GM19324 (cell line): ENCODE data around the gene XRCC6.
"Not testable (repeated sequence)": the region's sequence is repeated elsewhere in the genome, so short reads cannot be mapped to it uniquely, and the experiment has no call there.

Source experiments
- ATAC-seq: cut with Tn5 transposase; IDR thresholded peaks from one replicate; pipeline ENCODE4 v1.9.1; 2021; ENCODE audit warnings: mild to moderate bottlenecking, moderate library complexity; ENCODE audit not compliant: unreplicated experiment, low FRiP score

The XRCC6 gene

DNA sequence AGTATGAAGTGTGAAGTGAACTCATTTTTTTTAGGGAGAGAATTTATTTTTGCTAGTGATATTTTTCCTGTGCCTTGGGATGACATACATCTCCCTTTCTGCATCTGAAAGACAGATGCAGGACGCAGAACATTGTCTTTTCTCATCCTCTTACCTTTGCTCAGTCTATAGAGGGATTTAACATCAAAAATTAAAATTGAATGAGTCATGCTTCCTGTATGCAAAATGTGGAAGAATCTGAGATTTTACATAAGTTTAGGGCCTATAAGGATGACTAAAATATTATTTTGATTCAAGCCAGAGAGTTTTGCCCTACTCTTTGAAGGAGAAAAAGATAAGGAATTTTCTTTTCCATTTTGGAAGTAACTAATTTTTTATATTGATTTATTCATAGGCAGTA, 27.3 kb downstream of the XRCC6 start:
- no peak for ATAC-seq

DNA sequence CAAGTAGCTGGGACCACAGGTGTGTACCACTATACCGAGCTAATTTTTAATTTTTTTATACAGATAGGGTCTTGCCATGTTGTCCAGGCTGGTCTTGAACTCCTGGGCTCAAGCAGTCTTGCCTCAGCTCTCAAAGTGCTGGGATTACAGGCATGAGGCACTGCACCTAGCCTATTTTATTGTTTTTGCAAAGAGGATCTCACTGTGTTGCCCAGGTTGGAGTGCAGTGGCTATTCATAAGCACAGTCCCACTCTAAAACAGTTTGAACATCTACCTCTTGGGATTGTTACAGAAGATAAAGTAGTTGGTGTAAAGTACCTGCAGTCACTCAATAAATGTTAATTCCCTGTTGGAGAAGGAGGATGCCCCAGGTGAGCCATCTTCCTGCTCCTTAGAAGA, 29.1 kb downstream of the XRCC6 start:
- ATAC-seq: no peak

DNA sequence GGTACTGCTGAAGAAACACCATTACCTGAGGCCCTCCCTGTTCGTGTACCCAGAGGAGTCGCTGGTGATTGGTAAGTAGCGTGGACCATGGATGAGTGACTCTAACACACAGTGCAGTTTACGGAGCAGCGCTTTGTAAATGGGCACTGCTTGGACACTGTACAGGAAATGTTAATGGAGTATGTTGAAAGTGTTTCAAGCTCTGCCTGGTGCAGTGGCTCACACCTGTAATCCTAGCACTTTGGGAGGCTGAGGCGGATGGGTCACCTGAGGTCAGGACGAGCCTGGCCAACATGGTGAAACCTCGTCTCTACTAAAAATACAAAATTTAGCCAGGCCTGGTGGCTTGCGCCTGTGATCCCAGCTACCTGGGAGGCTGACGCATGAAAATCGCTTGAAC, 29.7 kb downstream of the XRCC6 start:
- ATAC-seq: no peak

DNA sequence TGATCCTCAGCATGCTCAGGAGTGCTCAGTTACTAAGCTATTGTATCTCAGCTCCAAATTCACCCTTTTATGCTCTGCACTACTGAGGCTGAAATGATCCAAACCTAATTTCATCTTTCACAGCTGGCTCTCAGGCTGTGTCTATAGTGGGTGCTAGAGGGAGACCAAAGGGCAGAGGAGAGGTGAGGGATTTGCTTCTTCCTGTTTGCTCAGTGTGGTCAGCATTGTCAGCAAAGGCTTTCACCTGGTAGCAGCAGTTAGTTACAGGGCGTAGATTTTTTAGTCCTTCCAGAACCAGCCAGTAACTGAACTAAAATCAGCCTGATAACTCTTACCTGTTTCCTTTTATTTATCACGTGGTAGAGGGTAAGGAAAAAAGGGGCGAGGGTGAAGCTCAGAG, 33.2 kb downstream of the XRCC6 start:
- no peak for ATAC-seq

DNA sequence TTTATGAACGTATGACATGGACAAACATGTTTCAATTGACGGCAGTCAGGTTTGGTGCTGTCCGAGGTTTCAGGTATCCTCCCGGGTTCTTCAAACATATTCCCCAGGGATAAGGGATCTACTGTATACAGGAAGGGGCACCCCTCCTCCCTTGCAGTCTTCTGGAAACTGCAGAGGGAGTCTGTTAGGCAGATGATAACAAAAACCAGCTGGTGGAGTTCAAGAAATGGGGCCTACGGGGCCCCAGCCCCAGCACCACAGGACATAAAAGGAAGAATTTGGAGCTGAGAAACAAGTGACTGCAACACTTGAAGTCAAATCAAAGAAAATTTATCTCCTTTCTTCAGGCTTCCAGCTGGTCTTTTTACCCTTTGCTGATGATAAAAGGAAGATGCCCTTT, 35.5 kb downstream of the XRCC6 start:
- ATAC-seq: no peak

DNA sequence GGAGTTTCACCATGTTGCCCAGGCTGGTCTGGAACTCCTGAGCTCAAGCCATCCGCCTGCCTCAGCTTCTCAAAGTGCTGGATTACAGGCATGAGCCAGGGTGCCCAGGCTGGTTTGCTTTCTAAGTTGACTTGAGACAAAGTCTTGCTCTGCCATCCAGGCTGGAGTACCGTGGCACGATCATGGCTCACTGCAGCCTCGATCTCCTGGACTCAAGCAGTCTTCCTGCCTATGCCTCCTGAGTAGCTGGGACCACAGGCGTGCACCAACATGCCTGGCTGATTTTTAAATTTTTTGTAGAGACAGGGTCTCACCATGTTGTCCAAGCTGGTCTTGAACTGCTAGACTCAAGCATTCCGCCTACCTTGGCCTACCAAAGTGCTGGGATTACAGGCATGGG, 36.6 kb downstream of the XRCC6 start:
- ATAC-seq: no peak

DNA sequence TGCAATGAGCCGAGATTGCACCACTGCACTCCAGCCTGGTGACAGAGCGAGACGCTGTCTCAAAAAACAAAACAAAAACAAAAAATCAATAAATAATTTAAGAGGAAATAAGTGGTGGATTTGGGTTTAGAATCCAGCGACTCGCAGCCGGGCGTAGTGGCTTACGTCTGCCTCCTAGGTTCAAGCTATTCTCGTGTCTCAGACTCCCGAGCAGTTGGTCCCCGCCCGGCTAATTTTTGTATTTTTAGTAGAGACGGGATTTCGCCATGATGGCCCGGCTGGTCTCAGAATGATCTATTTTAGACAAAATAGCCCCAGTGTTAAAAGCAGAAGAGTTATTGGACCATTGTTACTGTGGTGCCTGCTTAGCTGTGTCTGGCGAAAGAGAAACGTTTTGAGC, 37.8 kb downstream of the XRCC6 start:
- ATAC-seq: no peak

DNA sequence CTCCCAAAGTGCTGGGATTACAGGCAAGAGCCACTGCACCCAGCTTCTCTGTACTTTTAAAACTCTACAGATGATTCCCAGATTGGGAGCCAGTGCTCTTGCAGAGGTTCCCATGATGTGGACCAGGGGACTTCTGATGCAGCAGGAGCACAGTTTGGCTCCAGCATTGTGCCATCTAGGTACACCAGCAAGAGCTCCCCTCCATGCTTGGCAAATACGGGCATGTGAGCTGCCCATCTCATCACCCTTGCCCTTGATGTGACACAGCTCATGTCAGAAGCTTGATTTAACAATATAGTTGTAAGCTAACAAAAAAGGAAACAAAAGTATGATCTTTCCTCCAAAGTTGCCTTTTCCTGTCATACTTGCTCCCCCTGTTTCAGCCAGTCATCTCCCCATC, 38.8 kb downstream of the XRCC6 start:
- no peak for ATAC-seq

DNA sequence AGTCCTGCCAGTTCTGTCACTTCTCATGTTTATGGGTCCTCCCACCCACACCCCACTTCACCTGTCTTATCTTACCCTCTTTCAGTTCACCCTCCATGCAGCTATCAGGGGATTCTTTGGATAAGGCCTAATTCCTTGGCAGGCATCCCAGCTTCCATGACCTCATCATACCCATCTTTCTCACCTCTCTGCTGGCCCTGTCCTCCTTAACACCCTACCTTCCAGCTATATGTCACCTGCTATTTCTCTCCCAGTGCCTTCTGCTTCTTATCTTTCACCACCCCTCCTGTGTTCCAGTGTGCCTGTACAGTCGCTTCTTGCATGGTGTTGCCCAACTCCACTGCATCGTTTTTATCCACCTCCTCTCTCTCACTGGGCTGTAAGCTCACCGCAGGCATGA, 39.3 kb downstream of the XRCC6 start:
- no peak for ATAC-seq

DNA sequence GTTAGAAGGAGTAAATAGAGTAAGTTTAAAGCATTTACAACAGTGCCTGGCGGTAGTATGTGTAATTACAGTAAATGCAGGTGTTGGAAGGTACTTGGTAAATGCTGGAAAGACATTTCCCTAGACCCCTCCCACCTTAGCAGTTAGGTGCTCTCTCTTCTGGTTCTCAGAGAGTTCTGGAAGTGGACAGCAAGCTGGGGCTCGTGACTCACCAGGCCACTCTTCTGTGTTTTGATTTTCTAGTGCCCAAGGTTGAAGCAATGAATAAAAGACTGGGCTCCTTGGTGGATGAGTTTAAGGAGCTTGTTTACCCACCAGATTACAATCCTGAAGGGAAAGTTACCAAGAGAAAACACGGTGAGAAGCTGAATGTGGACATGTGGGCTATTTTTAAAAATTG, 40.0 kb downstream of the XRCC6 start:
- ATAC-seq: no peak

DNA sequence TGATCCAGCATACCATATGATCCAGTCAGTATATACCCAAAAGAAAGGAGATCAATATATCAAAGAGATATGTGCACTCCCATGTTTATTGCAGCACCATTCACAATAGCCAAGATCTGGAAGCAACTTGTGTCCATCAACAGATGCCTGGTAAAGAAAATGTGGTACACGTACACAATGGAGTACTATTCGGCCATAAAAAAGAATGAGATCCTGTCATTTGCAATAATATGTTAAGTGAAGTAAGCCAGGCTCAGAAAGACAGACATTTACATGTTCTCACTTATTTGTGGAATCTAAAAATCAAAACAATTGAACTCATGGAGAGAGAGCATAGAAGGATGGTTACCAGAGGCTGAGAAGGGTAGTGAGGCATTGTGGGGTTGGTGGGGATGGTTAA, 40.6 kb downstream of the XRCC6 start:
- ATAC-seq: no peak

DNA sequence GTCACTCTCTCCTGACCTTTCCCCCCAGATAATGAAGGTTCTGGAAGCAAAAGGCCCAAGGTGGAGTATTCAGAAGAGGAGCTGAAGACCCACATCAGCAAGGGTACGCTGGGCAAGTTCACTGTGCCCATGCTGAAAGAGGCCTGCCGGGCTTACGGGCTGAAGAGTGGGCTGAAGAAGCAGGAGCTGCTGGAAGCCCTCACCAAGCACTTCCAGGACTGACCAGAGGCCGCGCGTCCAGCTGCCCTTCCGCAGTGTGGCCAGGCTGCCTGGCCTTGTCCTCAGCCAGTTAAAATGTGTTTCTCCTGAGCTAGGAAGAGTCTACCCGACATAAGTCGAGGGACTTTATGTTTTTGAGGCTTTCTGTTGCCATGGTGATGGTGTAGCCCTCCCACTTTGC, 42.5 kb downstream of the XRCC6 start:
- ATAC-seq: not testable (repeated sequence)

DNA sequence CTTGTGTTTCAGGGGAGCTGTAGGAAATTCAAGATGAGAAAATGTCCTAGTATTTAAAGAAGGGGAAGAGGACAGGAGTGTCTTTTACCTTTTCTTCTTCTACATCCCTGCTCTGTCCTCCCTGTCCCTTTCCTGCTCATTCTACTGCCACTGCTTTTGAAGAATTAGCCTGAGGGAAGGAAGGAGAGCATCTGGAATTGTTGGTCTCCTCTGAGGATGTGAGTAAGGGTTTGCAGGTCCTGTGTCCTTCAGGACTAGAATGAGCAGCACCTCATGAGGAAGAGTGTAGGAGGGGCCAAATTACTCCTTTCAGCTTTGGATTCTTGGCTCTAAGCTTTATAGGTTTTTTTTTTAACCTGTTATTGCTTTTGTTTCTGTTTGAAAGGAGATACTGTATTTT, 43.4 kb downstream of the XRCC6 start:
- ATAC-seq: no peak

DNA sequence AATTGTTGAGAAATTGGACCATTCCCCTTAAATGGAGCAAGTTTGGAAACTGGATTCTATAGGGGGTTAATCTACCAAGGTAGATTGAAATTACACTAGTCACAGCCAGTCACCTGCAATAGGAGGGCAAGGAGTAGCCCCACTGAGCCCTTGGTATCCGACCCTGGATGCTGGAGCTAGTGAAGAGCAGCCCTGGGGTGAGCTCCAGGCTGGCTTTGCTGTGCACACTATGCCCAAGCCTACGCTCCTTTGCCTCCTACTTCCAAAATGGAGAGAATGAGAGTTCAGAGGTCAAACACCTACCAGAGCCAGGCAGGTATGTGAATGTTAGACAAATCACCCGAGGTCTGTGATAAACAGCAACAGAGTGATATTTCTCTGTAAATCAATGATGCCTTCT, 43.9 kb downstream of the XRCC6 start:
- no peak for ATAC-seq

DNA sequence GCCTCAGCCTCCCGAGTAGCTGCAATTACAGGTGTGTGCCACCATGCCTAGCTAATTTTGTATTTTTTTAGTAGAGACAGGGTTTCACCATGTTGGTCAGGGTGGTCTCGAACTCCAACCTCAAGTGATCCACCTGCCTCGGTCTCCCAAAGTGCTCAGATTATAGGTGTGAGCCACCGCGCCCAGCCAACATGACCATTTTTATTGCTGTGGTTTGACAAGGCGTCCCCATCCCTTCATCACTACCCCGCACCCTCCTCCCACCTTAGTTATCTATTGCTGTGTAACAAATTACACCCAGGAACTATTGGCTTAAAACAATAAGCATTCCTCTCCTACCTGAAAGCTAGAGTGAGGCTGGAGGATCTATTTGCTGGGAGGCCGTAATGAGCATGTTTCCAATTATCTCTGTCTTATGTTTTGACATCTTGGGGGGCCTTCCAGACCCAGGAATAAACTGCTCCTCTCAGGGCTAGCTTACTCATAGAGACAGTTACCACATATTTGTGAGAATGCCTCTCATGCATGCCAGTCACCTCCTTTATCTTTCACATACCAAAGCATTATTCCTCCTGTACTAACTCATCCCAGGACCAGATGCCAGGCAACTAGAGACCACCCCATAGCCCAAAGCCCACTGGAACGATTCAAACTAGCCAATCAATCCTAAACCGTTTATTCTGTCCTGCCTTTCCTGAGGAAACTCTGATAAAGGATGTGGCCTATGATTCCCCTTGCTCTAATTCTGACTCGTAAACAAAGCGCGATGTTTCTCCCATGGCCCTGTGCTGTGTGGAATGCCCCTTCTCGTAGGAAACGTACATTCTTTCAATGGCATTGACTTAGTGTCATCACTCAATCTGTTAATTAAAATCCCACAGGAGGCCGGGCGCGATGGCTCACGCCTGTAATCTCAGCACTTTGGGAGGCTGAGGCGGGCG, 48.1 kb downstream of the XRCC6 start:
- no peak for ATAC-seq

DNA sequence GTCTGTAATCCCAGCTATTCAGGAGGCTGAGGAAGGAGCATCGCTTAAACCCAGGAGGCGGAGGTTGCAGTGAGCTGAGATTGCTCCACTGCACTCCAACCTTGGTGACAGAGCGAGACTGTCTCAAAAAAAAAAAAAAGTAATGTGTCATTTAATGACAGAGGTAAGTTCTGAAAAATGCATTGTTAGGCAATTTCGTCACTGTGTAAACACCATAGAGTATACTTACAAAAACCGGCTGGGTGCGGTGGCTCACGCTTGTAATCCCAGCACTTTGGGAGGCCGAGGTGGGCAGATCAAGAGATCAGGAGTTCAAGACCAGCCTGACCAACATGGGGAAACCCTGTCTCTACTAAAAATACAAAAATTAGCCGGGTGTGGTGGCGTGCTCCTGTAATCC, 51.0 kb downstream of the XRCC6 start:
- not testable (repeated sequence) for ATAC-seq

DNA sequence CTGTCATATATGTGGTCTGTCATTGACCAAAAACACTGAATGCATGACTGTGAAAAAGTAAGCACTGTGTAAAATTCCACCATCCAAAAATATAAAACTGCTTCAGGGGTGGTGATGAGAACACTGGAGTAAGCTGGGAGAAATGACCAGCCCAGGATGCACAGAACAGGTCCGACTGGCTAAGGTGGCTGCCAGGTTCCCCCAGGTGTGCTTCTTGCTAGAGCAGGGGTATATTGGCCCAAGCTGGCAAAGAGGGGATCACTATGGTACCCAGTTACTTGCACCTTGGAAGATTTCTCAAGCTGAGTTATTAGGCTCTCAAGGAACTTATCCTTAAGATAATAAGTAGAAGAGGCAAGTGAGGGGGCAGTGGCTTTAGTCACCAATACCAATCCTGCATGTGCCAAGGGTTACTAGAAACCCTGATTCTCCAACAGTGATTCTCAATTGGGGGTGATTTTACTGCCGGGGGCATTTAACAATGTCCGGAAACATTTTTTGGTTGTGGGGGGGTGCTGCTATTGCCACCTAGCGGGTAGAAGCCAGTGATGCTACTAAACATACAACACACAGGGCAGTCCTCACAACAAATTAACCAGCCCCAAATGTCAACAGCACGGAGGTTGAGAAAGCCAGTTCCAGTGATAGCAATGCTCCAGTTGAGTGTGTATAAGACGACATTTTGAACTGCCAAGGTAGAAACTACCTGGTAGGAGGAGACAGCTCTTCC, 51.9 kb downstream of the XRCC6 start:
- no peak for ATAC-seq

DNA sequence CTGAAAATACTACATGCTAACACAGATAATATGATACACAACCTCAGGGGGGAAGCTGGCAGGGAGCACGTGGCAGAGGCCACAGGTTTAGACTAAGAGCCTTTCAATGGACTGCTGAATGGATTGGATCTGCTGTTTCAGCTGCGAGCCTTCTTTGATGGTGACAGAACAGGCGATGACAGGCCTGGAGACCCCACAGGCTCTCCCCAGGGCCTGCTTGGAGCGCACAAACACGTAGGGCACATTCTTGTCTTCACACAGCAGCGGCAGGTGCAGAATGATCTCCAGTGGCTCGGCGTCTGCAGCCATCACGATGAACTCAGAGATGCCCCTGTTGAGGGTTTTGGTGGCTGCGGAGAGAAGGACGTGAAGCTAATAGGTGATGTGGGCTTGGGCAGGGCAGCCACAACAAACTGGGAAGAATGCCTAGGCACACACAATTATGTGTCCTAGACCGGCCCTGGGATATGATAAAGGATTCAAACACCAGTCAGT, 53.8 kb downstream of the XRCC6 start:
- ATAC-seq: no peak

DNA sequence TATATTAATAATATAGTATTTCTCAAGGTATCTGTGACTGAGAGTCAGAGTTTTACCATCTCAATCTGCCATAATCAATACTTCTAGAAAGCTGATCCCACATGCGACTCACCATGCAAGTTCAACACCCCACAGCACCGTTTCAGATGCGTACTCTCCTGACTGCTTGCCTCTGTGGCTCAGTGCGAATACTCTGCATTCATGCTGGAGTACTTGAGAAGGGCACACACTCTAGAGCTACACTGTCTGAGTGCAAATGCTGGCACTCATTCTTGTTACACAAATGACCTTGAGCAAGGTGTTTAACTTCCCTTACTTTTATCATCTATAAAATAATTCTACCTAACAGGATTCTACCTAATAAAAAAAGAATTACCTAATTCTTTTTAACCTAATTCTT, 55.0 kb downstream of the XRCC6 start:
- no peak for ATAC-seq

DNA sequence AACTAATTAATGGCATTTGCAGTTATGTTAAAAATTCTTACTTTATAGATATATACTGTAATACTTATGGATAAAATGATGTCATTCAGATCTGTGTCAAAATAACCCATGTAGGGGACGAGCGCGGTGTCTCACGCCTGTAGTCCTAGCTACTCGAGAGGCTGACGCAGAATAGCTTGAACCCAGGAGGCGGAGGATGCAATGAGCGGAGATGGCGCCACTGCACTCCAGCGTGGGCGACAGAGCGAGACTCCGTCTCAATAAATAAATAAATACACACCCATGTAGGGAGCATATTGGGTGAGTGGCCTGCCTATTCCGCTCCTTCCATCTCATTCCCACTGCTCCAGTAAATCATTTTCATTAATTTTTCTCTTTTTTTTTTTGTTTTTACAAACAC, 60.5 kb downstream of the XRCC6 start:
- ATAC-seq: no peak

DNA sequence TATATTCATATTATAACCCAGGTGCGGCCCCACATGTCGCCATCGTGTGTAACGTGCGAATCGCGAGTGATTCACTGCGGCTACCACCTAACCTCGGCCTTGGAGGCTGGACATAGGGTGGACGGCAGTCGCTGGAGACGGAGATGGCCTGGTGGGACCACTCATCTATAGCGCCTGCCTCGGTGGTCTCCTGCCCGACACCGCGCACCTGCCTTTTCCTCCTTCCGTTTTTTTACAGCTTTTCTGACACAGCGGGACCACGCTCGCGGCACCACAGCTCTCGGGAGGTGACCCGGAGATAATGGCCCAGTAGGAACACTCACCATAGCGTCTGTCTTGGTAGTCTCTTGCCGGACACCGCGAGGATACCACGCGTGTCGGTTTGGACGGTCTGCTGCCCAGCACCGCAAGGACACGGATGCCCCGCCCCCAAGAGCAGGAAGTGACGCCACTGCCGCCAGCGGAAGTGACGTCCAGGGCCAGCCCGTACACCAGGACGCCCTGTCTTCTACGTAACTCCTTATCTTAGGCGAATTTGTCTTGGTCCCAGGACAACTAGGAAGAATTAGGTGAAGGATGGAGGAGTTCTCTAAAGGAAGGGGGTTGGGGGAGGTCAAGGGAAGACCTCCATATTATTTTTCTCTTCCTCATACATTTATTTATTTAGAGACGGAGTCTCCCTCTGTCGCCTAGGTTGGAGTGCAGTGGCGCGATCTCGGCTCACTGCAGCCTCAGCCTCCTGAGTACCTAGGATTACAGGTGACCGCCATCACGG, 61.1 kb downstream of the XRCC6 start:
- ATAC-seq: peak; percentile 76
